Activated naive CD8-positive, alpha-beta T cell treated with anti-CD3 and anti-CD28 coated beads, Interleukin-2, amount 50 U/mL, for 24 hours (primary cell): ENCODE measurements around the gene DNAH3.
A peak's percentile ranks its signal among the peaks of the same experiment; 100 is the strongest.
"Not testable (repeated sequence)": the region's sequence is repeated elsewhere in the genome, so short reads cannot be mapped to it uniquely, and the experiment has no call there.

Experiments
- ATAC-seq: fragments of 150-1000 bp; cut with Tn5 transposase; one replicate; pipeline ENCODE4 v1.10.0; 2021
- DNase-seq: peaks from one replicate; pipeline ENCODE4 v3.0.0; 2021
- H3K27ac Mint-ChIP-seq: one replicate; pipeline ENCODE4 v1.8.0; 2021; ENCODE audit warnings: mild to moderate bottlenecking, mixed read lengths
- H3K27me3 Mint-ChIP-seq: one replicate; pipeline ENCODE4 v1.8.0; 2021; ENCODE audit warnings: mixed read lengths
- H3K36me3 Mint-ChIP-seq: one replicate; pipeline ENCODE4 v1.8.0; 2021; ENCODE audit warnings: low read depth, mixed read lengths
- H3K4me1 Mint-ChIP-seq: one replicate; pipeline ENCODE4 v1.8.0; 2021; ENCODE audit warnings: mixed read lengths
- H3K4me3 Mint-ChIP-seq: one replicate; pipeline ENCODE4 v1.8.0; 2021; ENCODE audit warnings: mild to moderate bottlenecking, moderate library complexity, mixed read lengths
- H3K9me3 Mint-ChIP-seq: one replicate; pipeline ENCODE4 v1.8.0; 2021; ENCODE audit warnings: mixed read lengths

DNAH3 gene

DNA sequence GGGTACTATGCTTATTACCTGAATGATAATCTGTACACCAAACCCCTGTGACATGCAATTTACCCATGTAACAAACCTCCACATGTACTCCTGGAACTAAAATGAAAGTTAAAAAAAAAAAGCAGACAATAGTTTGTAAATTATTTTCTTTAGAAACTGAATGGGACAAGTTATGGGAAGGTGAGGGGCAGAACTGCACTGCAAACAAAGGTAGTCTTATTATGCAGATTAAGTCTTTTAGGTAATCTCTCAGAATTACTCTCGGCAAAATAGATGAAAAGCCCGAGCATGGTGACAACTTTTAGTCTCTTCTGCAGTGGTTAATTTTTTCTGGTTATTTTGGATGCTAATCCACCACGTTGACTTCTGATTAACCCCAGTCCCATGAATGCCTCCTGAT, 33.3 kb upstream of the DNAH3 start:
- Mint-ChIP-seq H3K4me1 (peaks cover 23% of the 10 kb centered on the region), H3K27me3 (no peaks in the 10 kb centered on the region), H3K36me3 (peaks cover 41% of the 10 kb centered on the region), H3K9me3 (peaks cover 27% of the 10 kb centered on the region), H3K4me3 (no peak overlapping the region), H3K27ac (no peak overlapping the region)
- ATAC-seq: no peak
- DNase-seq: no peak

DNA sequence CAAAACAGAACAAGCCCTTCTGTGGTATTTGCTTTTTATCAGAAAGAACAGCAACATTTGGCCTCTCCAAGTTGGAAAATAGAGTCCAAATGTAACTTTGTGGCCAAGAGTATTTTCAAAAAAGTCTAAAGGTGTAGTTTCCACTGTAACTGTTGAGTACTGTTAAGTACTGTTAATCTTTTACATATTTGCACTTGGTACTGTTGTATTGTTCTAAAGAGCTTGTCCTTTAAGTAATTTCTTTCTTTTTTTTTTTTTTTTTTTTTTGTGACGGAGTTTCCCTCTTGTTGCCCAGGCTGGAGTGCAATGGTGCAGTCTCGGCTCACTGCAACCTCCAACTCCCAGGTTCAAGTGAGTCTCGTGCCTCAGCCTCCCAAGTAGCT, 29.3 kb upstream of the DNAH3 start:
- ATAC-seq (no peak), DNase-seq (no peak)
- H3K4me3 Mint-ChIP-seq: no peak overlapping the region
- no peak overlapping the region for H3K27ac Mint-ChIP-seq
- H3K27me3 Mint-ChIP-seq: no peaks in the 10 kb centered on the region
- peaks cover 23% of the 10 kb centered on the region for H3K9me3 Mint-ChIP-seq
- peaks cover 60% of the 10 kb centered on the region for H3K36me3 Mint-ChIP-seq
- H3K4me1 Mint-ChIP-seq: peaks cover 10% of the 10 kb centered on the region

GRCh38 chr16:21179126-21179982, 28.7 kb upstream of the DNAH3 start:
- Mint-ChIP-seq H3K4me1 (peaks cover 4% of the 10 kb centered on the region), H3K27ac (no peak overlapping the region), H3K9me3 (peaks cover 16% of the 10 kb centered on the region), H3K36me3 (peaks cover 59% of the 10 kb centered on the region), H3K27me3 (no peaks in the 10 kb centered on the region), H3K4me3 (no peak overlapping the region)
- DNase-seq (no peak), ATAC-seq (no peak)

GRCh38 chr16:21175397-21175796, 24.8 kb upstream of the DNAH3 start:
- Mint-ChIP-seq H3K4me3 (no peak overlapping the region), H3K9me3 (no peaks in the 10 kb centered on the region), H3K27me3 (no peaks in the 10 kb centered on the region), H3K4me1 (no peaks in the 10 kb centered on the region), H3K27ac (no peak overlapping the region), H3K36me3 (peaks cover 42% of the 10 kb centered on the region)
- DNase-seq: no peak
- no peak for ATAC-seq

DNA sequence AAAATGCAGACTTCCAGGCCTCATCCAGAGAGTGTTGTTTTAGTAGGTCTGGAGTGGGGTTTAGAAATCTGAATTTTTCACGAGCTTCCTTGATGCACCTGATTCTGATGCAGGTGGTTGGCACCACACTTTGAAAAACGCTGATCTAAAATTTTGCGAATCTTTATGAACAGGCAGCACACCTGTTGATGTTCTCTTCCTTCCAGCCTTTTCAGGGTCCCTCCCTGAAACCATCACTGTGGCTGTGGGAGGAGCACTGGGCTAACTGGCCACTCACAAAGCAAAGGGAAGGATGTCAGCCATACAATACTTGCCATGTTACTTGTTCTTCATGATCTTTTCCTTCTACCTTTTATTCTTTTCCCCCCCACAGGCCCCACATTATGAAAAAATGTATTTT, 22.0 kb upstream of the DNAH3 start:
- Mint-ChIP-seq H3K27ac (no peak overlapping the region), H3K4me1 (no peaks in the 10 kb centered on the region), H3K27me3 (no peaks in the 10 kb centered on the region), H3K4me3 (no peak overlapping the region), H3K36me3 (peaks cover 21% of the 10 kb centered on the region), H3K9me3 (no peaks in the 10 kb centered on the region)
- DNase-seq: no peak
- ATAC-seq: no peak

DNA sequence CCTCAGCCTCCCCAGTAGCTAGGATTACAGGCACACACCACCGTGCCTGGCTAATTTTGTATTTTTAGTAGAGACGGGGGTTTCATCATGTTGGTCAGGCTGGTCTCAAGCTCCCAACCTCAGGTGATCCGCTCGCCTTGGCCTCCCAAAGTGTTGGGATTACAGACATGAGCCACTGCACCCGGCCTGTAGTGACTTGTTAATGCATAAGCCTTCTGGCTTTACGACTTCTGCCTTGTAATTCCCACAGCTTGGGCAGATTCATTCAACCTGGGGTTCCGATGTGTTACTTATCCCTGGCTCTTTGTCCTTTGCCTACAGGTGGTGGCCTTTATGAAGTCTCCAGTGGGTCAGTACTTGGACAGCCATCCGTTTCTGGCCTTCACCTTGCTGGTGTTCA, 19.5 kb upstream of the DNAH3 start:
- ATAC-seq: not testable (repeated sequence)
- H3K36me3 Mint-ChIP-seq: peaks cover 16% of the 10 kb centered on the region

DNA sequence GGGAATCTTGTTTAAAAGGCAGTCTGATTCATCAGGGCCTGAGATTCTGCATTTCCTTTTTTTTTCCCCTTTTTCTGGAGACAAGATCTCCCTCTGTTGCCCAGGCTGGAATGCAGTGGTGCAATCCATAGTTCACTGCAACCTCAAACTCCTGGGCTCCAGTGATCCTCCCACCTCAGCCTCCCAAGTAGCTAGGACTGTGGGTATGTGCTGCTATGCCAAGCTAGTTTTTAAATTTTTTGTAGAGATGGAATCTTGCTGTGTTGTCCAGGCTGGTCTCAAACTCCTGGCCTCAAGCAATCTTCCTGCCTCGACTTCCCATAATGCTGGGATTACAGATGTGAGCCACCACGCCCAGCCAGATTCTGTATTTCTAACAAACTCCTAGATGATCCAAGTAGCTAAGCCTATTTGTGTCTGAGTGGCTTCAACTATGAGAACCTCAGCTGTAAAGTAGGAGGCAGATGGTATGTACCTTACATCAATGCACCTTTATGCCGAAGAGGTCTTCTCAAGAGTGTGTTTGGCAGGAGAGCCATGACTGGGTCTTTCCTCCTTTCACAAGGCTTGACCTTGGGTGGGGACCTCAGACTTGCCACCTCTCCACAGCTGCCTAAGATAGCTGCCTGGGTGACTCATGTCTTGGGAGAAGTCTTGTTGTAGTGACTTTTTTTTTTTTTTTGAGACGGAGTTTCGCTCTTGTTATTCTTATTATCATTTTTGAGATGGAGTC, 18.8 kb upstream of the DNAH3 start:
- ATAC-seq (peak; percentile 28), DNase-seq (no peak)
- Mint-ChIP-seq H3K27ac (no peak overlapping the region), H3K27me3 (no peaks in the 10 kb centered on the region), H3K36me3 (peaks cover 15% of the 10 kb centered on the region), H3K4me3 (no peak overlapping the region), H3K9me3 (no peaks in the 10 kb centered on the region), H3K4me1 (no peaks in the 10 kb centered on the region)

More for the DNA sequence above, 19.5 kb upstream of the DNAH3 start:
- H3K27me3 Mint-ChIP-seq, H3K4me3 Mint-ChIP-seq, H3K9me3 Mint-ChIP-seq, H3K4me1 Mint-ChIP-seq, H3K27ac Mint-ChIP-seq, DNase-seq: not testable (repeated sequence)

GRCh38 chr16:21167929-21168602, 17.4 kb upstream of the DNAH3 start:
- no peaks in the 10 kb centered on the region for H3K9me3 Mint-ChIP-seq
- no peak for DNase-seq
- no peak overlapping the region for H3K4me3 Mint-ChIP-seq
- no peaks in the 10 kb centered on the region for H3K4me1 Mint-ChIP-seq
- peaks cover 17% of the 10 kb centered on the region for H3K36me3 Mint-ChIP-seq
- no peak overlapping the region for H3K27ac Mint-ChIP-seq
- H3K27me3 Mint-ChIP-seq: no peaks in the 10 kb centered on the region
- ATAC-seq: no peak

DNA sequence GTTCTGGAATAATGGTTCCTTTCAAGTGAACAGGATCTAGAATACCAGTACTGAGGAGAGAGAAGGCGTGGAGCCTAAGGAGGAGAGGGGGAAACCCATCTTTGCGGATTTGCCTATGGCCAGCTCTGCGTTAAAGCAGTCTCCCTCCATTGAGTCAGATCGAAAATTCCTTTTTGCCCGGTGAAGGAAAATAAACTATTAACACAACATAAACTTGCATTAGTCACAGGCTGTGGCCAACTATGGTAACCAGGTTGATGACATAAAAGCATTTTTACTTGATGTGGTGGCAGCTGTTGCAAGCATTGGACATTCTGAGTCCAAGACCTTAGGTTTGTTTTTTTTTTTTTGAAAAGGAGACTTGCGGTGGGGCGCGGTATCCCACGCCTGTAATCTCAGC, 16.7 kb upstream of the DNAH3 start:
- no peak for DNase-seq

GRCh38 chr16:21166561-21166961, 15.9 kb upstream of the DNAH3 start:
- no peak overlapping the region for H3K4me3 Mint-ChIP-seq
- H3K9me3 Mint-ChIP-seq: no peaks in the 10 kb centered on the region
- H3K36me3 Mint-ChIP-seq: peaks cover 20% of the 10 kb centered on the region

More for the DNA sequence above, 16.7 kb upstream of the DNAH3 start:
- peaks cover 19% of the 10 kb centered on the region for H3K36me3 Mint-ChIP-seq
- H3K4me3 Mint-ChIP-seq: no peak overlapping the region
- H3K4me1 Mint-ChIP-seq: no peaks in the 10 kb centered on the region
- no peak for ATAC-seq
- no peaks in the 10 kb centered on the region for H3K9me3 Mint-ChIP-seq
- no peaks in the 10 kb centered on the region for H3K27me3 Mint-ChIP-seq
- H3K27ac Mint-ChIP-seq: no peak overlapping the region

GRCh38 chr16:21164521-21165168, 14.0 kb upstream of the DNAH3 start:
- Mint-ChIP-seq H3K36me3 (peaks cover 16% of the 10 kb centered on the region), H3K27me3 (no peaks in the 10 kb centered on the region), H3K9me3 (no peaks in the 10 kb centered on the region), H3K4me3 (no peak overlapping the region), H3K27ac (no peak overlapping the region), H3K4me1 (peaks cover 5% of the 10 kb centered on the region)
- no peak for DNase-seq
- no peak for ATAC-seq

More at GRCh38 chr16:21166561-21166961, 15.9 kb upstream of the DNAH3 start:
- no peaks in the 10 kb centered on the region for H3K27me3 Mint-ChIP-seq
- ATAC-seq (no peak), DNase-seq (no peak)
- no peak overlapping the region for H3K27ac Mint-ChIP-seq
- H3K4me1 Mint-ChIP-seq: peaks cover 2% of the 10 kb centered on the region

GRCh38 chr16:21163576-21163975, 12.9 kb upstream of the DNAH3 start:
- Mint-ChIP-seq H3K36me3 (peaks cover 16% of the 10 kb centered on the region), H3K4me3 (no peak overlapping the region), H3K9me3 (no peaks in the 10 kb centered on the region), H3K27ac (no peak overlapping the region), H3K27me3 (no peaks in the 10 kb centered on the region), H3K4me1 (peaks cover 13% of the 10 kb centered on the region)
- ATAC-seq (no peak), DNase-seq (no peak)

DNA sequence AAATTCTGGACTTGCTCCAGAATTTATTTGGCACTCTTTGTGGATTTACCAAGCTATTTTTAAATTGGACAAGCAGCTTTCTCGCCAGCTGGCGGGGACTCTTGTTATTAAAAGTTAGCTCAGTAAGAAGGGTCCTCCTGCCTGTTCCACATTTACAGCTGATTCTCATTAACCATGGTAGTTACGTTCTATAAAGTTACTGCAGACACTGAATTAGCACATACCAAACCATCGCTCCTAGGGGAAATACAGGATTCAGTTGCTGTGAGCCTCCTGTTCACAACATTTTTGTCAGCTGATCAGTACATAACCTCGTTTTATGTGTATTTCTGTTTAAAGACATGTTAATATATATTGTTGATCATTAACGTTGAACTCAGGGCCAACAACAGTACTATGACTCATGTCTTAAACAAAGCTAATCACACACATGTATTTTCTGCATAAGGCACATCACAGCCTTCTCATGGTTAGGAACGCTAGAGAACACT, 12.1 kb upstream of the DNAH3 start:
- ATAC-seq: no peak
- no peak overlapping the region for H3K27ac Mint-ChIP-seq
- peaks cover 16% of the 10 kb centered on the region for H3K36me3 Mint-ChIP-seq
- no peaks in the 10 kb centered on the region for H3K27me3 Mint-ChIP-seq
- no peaks in the 10 kb centered on the region for H3K9me3 Mint-ChIP-seq
- H3K4me3 Mint-ChIP-seq: no peak overlapping the region
- H3K4me1 Mint-ChIP-seq: peaks cover 19% of the 10 kb centered on the region
- no peak for DNase-seq

GRCh38 chr16:21161211-21161610, 10.6 kb upstream of the DNAH3 start:
- Mint-ChIP-seq H3K27ac (no peak overlapping the region), H3K4me1 (peaks cover 25% of the 10 kb centered on the region), H3K36me3 (peaks cover 12% of the 10 kb centered on the region), H3K9me3 (no peaks in the 10 kb centered on the region), H3K27me3 (no peaks in the 10 kb centered on the region), H3K4me3 (no peak overlapping the region)
- DNase-seq: no peak
- no peak for ATAC-seq
